Mesendoderm (in vitro differentiated cells): ENCODE measurements around the gene PCBP3.

ENCODE experiments used
- DNase-seq: peaks from one replicate; pipeline ENCODE4 v3.0.0; 2013
- H2AK5ac ChIP-seq: 2 replicates; pipeline ENCODE4 v1.6.1; 2013; ENCODE audit warnings: low read length, inconsistent platforms
- H2BK120ac ChIP-seq: 2 replicates; pipeline ENCODE4 v1.6.1; 2013; ENCODE audit warnings: low read depth, mild to moderate bottlenecking, low read length, moderate library complexity, mixed read lengths
- H2BK15ac ChIP-seq: replicated peaks from 2 replicates; pipeline ENCODE4 v1.6.1; 2013; ENCODE audit warnings: low read depth, mild to moderate bottlenecking, moderate library complexity
- H2BK5ac ChIP-seq: 2 replicates; pipeline ENCODE4 v1.6.1; 2013; ENCODE audit warnings: low read length, inconsistent platforms
- H3K18ac ChIP-seq: 2 replicates; pipeline ENCODE4 v1.6.1; 2013; ENCODE audit warnings: mild to moderate bottlenecking, low read length, mixed read lengths
- H3K23ac ChIP-seq: one replicate; pipeline ENCODE4 v1.6.1; 2013; ENCODE audit warnings: low read length
- H3K27ac ChIP-seq: 2 replicates; pipeline ENCODE4 v1.5.1; 2013; ENCODE audit warnings: low read depth, mild to moderate bottlenecking, inconsistent platforms, low read length, moderate library complexity
- H3K27me3 ChIP-seq: 2 replicates; pipeline ENCODE4 v1.6.1; 2013; ENCODE audit warnings: low read length, control low read depth, mild to moderate bottlenecking, inconsistent platforms; ENCODE audit not compliant: insufficient read depth, poor library complexity
- H3K36me3 ChIP-seq: 2 replicates; pipeline ENCODE4 v1.6.1; 2013; ENCODE audit warnings: low read length, inconsistent platforms; ENCODE audit not compliant: control insufficient read depth, insufficient read depth
- H3K4ac ChIP-seq: one replicate; pipeline ENCODE4 v1.6.1; 2013; ENCODE audit warnings: low read depth, mild to moderate bottlenecking, low read length, moderate library complexity
- H3K4me1 ChIP-seq: 2 replicates; pipeline ENCODE4 v1.6.1; 2013; ENCODE audit warnings: low read depth, low read length, inconsistent platforms; ENCODE audit not compliant: control insufficient read depth
- H3K4me2 ChIP-seq: 2 replicates; pipeline ENCODE4 v1.6.1; 2013; ENCODE audit warnings: low read length
- H3K4me3 ChIP-seq: 2 replicates; pipeline ENCODE4 v1.5.1; 2013; ENCODE audit warnings: mild to moderate bottlenecking, low read length
- H3K56ac ChIP-seq: one replicate; pipeline ENCODE4 v1.6.1; 2013; ENCODE audit warnings: low read length
- H3K79me1 ChIP-seq: 2 replicates; pipeline ENCODE4 v1.6.1; 2013; ENCODE audit warnings: low read length, inconsistent platforms
- H3K79me2 ChIP-seq: 2 replicates; pipeline ENCODE4 v1.6.1; 2013; ENCODE audit warnings: mild to moderate bottlenecking, low read length; ENCODE audit not compliant: control insufficient read depth, insufficient read depth
- H3K9ac ChIP-seq: 2 replicates; pipeline ENCODE4 v1.6.1; 2013; ENCODE audit warnings: low read length, inconsistent platforms
- H4K5ac ChIP-seq: one replicate; pipeline ENCODE4 v1.6.1; 2013; ENCODE audit warnings: low read length
- H4K8ac ChIP-seq: one replicate; pipeline ENCODE4 v1.6.1; 2013; ENCODE audit warnings: low read depth, mild to moderate bottlenecking, control low read depth, low read length, moderate library complexity
- WGBS: extraction: QIAGEN DNeasy Blood & Tissue Kit; methylation state at CpG from one replicate; pipeline ENCODE4 v1.1.7; 2013; ENCODE audit warnings: low lambda C conversion rate, missing lambda C conversion rate; ENCODE audit not compliant: insufficient coverage; ENCODE audit errors: extremely low coverage; 5-methylcytosine and 5-hydroxymethylcytosine counted together

PCBP3 gene

GRCh38 chr21:45983649-45983965, 340.1 kb downstream of the PCBP3 start:
- H3K27me3 ChIP-seq, result no peaks in the 10 kb centered on the region

GRCh38 chr21:45983981-45984551, 340.5 kb downstream of the PCBP3 start:
- Histone ChIP-seq H2BK120ac (no peak overlapping the region), H3K56ac (peak overlapping the region; percentile 73), H3K27ac (no peak overlapping the region), H3K36me3 (peaks cover 25% of the 10 kb centered on the region), H4K8ac (no peak overlapping the region), H2AK5ac (no peak overlapping the region), H3K4me1 (no peaks in the 10 kb centered on the region), H3K79me1 (peaks cover 26% of the 10 kb centered on the region), H3K4me2 (no peak overlapping the region), H4K5ac (no peak overlapping the region), H3K27me3 (no peaks in the 10 kb centered on the region), H2BK15ac (no peak overlapping the region), H3K18ac (no peak overlapping the region), H3K4me3 (no peak overlapping the region), H3K9ac (peak overlapping the region; percentile 44), H3K79me2 (peaks cover 50% of the 10 kb centered on the region), H3K4ac (no peak overlapping the region), H3K23ac (no peak overlapping the region), H2BK5ac (no peak overlapping the region)
- WGBS, result no CpG with 5 or more reads among the region's 38 CpGs
- no peak for DNase-seq

More at GRCh38 chr21:45983649-45983965, 340.1 kb downstream of the PCBP3 start:
- H2AK5ac ChIP-seq, result no peak overlapping the region
- no peak overlapping the region for H3K23ac ChIP-seq
- H2BK120ac ChIP-seq, result no peak overlapping the region
- no peak overlapping the region for H4K5ac ChIP-seq
- H2BK15ac ChIP-seq, result no peak overlapping the region
- peak overlapping the region; percentile 96 for H3K9ac ChIP-seq
- no peak overlapping the region for H2BK5ac ChIP-seq
- peaks cover 25% of the 10 kb centered on the region for H3K79me1 ChIP-seq
- H3K18ac ChIP-seq, result no peak overlapping the region
- H3K4me2 ChIP-seq, result no peak overlapping the region
- H3K36me3 ChIP-seq, result peaks cover 23% of the 10 kb centered on the region
- no peak overlapping the region for H3K27ac ChIP-seq
- DNase-seq, result no peak
- H3K79me2 ChIP-seq, result peaks cover 50% of the 10 kb centered on the region
- WGBS, result no CpG with 5 or more reads among the region's 13 CpGs
- H3K4me1 ChIP-seq, result no peaks in the 10 kb centered on the region
- no peak overlapping the region for H3K4me3 ChIP-seq
- peak overlapping the region; percentile 98 for H3K56ac ChIP-seq
- H3K4ac ChIP-seq, result no peak overlapping the region
- no peak overlapping the region for H4K8ac ChIP-seq

- DNase-seq, result no peak
Measured at GRCh38 chr21:45984584-45985095, 341.1 kb downstream of the PCBP3 start.

GRCh38 chr21:45985471-45986315, 342.2 kb downstream of the PCBP3 start:
- peaks cover 29% of the 10 kb centered on the region for H3K79me1 ChIP-seq
- no peaks in the 10 kb centered on the region for H3K27me3 ChIP-seq
- no peak overlapping the region for H2AK5ac ChIP-seq
- H3K36me3 ChIP-seq, result peaks cover 27% of the 10 kb centered on the region
- no peak overlapping the region for H2BK5ac ChIP-seq
- no peak overlapping the region for H2BK120ac ChIP-seq
- H3K79me2 ChIP-seq, result peaks cover 50% of the 10 kb centered on the region
- no peak overlapping the region for H4K8ac ChIP-seq
- H3K23ac ChIP-seq, result no peak overlapping the region
- no peak overlapping the region for H3K18ac ChIP-seq
- H2BK15ac ChIP-seq, result no peak overlapping the region
- no peak for DNase-seq
- H4K5ac ChIP-seq, result no peak overlapping the region
- no peak overlapping the region for H3K4me3 ChIP-seq
- WGBS, result no CpG with 5 or more reads among the region's 37 CpGs
- no peaks in the 10 kb centered on the region for H3K4me1 ChIP-seq
- no peak overlapping the region for H3K4ac ChIP-seq
- no peak overlapping the region for H3K9ac ChIP-seq
- no peak overlapping the region for H3K4me2 ChIP-seq
- no peak overlapping the region for H3K27ac ChIP-seq
- H3K56ac ChIP-seq, result peak overlapping the region; percentile 15

More at GRCh38 chr21:45984584-45985095, 341.1 kb downstream of the PCBP3 start:
- WGBS, result no CpG with 5 or more reads among the region's 3 CpGs
- Histone ChIP-seq H3K18ac (no peak overlapping the region), H3K4me2 (no peak overlapping the region), H2BK15ac (no peak overlapping the region), H2BK120ac (no peak overlapping the region), H3K27ac (no peak overlapping the region), H3K27me3 (no peaks in the 10 kb centered on the region), H3K4ac (no peak overlapping the region), H3K36me3 (peaks cover 27% of the 10 kb centered on the region), H2AK5ac (no peak overlapping the region), H4K5ac (no peak overlapping the region), H3K9ac (no peak overlapping the region), H4K8ac (no peak overlapping the region), H3K79me2 (peaks cover 50% of the 10 kb centered on the region), H3K23ac (no peak overlapping the region), H3K4me1 (no peaks in the 10 kb centered on the region), H3K56ac (no peak overlapping the region), H3K79me1 (peaks cover 26% of the 10 kb centered on the region), H3K4me3 (no peak overlapping the region), H2BK5ac (no peak overlapping the region)

GRCh38 chr21:45986316-45987051, 343.0 kb downstream of the PCBP3 start:
- H2BK120ac ChIP-seq, result no peak overlapping the region
- WGBS, result no CpG with 5 or more reads among the region's 36 CpGs
- peaks cover 28% of the 10 kb centered on the region for H3K36me3 ChIP-seq

More at GRCh38 chr21:45986316-45987051, 343.0 kb downstream of the PCBP3 start:
- H3K27me3 ChIP-seq, result no peaks in the 10 kb centered on the region
- H3K4me2 ChIP-seq, result no peak overlapping the region
- H3K4ac ChIP-seq, result no peak overlapping the region
- no peak overlapping the region for H4K5ac ChIP-seq
- no peak overlapping the region for H3K9ac ChIP-seq
- peaks cover 29% of the 10 kb centered on the region for H3K79me1 ChIP-seq
- no peak overlapping the region for H3K27ac ChIP-seq
- no peak for DNase-seq
- no peak overlapping the region for H3K18ac ChIP-seq
- H4K8ac ChIP-seq, result no peak overlapping the region
- no peak overlapping the region for H3K56ac ChIP-seq
- no peak overlapping the region for H2BK5ac ChIP-seq
- no peak overlapping the region for H2AK5ac ChIP-seq
- no peak overlapping the region for H2BK15ac ChIP-seq
- peaks cover 50% of the 10 kb centered on the region for H3K79me2 ChIP-seq
- H3K23ac ChIP-seq, result no peak overlapping the region
- no peaks in the 10 kb centered on the region for H3K4me1 ChIP-seq
- no peak overlapping the region for H3K4me3 ChIP-seq
